Measurements from ENCODE around the gene MSRB1.
"Not testable (repeated sequence)": the region's sequence is repeated elsewhere in the genome, so short reads cannot be mapped to it uniquely, and the experiment has no call there.

The MSRB1 gene

DNA sequence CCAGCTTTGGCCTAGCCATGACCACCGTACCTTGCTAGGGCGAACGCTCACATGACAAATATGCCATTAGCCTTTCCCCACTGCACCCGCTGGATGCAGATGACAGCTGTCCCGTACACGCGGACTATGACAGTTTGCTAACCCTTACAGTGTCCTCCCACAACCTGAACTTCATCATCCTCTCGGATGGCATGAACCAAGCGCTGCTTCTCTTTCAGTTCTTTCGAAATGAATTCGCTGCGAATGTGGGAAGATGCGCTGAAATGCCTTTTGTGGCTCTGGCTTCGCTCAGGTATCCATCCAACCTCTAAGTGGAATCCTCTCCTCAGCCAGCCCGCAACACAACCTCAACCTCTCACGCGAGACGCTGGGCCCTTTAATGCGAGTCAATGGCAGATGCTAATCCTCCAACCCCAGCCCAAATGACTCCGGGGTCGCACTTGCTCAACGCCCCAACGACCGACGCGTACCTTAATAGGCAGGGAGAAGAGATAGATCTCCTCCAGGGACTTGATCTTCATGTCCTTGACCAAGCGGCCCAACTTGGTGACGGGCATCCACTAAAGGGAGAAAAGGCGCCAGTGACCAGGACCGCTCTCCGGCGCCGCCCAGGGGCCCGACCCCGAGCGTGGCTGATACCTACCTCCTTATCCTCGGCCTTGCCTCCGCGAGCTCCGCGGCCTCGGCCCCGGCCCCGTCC, 21.0 kb upstream of the MSRB1 start:
- Histone ChIP-seq H3K4me2 (ENCODE audit: low read depth, low read length, poor library complexity, severe bottlenecking) (peak overlapping the region; percentile 76), H3K36me3 (ENCODE audit: insufficient read depth, low read length) (peaks cover 16% of the 10 kb centered on the region; the same call in 1 of the 2 replicates), H3F3A (ENCODE audit: low read depth) (peaks cover 9% of the 10 kb centered on the region; the same call in 1 of the 2 replicates), H3K9ac (ENCODE audit: low read depth, low read length, poor library complexity, severe bottlenecking) (peak overlapping the region; percentile 93), H3K4me3 (ENCODE audit: low read length, poor library complexity, severe bottlenecking) (peak overlapping the region; percentile 85), H2AFZ (ENCODE audit: low read length) (no peak overlapping the region), H3K4me1 (ENCODE audit: insufficient read depth, low read length, poor library complexity, severe bottlenecking) (peaks cover 6% of the 10 kb centered on the region), H3K9me2 (replicated peaks; ENCODE audit: low read depth, low read length) (no peaks in the 10 kb centered on the region), H4K20me1 (ENCODE audit: insufficient read depth, low read length, poor library complexity, severe bottlenecking) (peaks cover 28% of the 10 kb centered on the region), H3K9me3 (ENCODE audit: insufficient read depth, low read depth, low read length) (no peaks in the 10 kb centered on the region), H3K27me3 (ENCODE audit: insufficient read depth, low read length, poor library complexity, severe bottlenecking) (peaks cover 9% of the 10 kb centered on the region), H3K79me2 (ENCODE audit: insufficient read depth, low read length) (peaks cover 54% of the 10 kb centered on the region)
- TF ChIP-seq, protein P1, sequence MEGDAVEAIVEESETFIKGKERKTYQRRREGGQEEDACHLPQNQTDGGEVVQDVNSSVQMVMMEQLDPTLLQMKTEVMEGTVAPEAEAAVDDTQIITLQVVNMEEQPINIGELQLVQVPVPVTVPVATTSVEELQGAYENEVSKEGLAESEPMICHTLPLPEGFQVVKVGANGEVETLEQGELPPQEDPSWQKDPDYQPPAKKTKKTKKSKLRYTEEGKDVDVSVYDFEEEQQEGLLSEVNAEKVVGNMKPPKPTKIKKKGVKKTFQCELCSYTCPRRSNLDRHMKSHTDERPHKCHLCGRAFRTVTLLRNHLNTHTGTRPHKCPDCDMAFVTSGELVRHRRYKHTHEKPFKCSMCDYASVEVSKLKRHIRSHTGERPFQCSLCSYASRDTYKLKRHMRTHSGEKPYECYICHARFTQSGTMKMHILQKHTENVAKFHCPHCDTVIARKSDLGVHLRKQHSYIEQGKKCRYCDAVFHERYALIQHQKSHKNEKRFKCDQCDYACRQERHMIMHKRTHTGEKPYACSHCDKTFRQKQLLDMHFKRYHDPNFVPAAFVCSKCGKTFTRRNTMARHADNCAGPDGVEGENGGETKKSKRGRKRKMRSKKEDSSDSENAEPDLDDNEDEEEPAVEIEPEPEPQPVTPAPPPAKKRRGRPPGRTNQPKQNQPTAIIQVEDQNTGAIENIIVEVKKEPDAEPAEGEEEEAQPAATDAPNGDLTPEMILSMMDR (conservative IDR thresholded peaks at IDR 0.05; ENCODE audit: low read length) = peak; percentile 30; the same call in 1 of the 2 replicates
- no peak for TF ChIP-seq EZH2phosphoT487 (IDR thresholded peaks at IDR 0.05; ENCODE audit: borderline replicate concordance)

DNA sequence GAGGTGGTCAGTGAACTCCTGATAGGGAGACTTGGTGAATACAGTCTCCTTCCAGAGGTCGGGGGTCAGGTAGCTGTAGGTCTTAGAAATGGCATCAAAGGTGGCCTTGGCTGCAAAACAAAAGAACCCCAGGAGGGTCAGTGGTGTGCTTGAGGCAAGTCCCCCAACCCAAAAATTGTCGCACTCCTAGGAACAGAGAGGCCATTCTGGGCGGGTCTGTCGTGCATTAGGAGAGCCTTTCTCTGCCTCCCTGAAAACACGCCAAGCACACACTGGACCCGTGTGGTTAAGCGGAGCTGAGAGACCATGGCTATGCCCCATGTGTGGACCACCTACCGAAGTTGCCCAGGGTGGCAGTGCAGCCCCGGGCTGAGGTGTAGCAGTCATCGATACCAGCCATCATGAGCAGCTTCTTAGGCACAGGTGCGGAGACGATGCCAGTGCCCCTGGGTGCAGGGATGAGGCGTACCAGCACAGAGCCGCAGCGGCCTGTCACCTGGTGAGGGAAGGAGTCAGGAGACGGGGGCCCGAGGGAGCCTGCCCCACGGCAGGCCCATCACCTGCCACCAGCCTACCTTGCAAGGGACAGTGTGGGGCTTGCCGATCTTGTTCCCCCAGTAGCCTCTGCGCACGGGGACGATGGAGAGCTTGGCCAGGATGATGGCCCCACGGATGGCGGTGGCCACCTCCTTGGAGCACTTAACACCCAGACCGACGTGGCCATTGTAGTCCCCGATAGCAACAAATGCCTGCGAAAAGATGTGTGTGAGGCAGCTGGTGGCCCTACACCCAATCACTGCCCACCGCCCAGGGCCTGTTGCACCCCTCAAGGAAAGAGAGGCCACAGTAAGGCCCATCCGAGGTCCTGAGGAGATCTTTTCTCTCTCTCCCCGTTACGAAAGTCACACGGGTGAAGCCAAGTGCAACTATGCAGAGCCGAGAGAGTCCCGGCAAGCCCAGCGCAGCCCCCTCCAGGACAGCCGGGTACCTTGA, 19.5 kb upstream of the MSRB1 start:
- H3K9me3 ChIP-seq (ENCODE audit: insufficient read depth, low read depth, low read length); H3F3A ChIP-seq (ENCODE audit: low read depth); H3K9me2 ChIP-seq (replicated peaks; ENCODE audit: low read depth, low read length); H2AFZ ChIP-seq (ENCODE audit: low read length); H3K4me1 ChIP-seq (ENCODE audit: insufficient read depth, low read length, poor library complexity, severe bottlenecking); H3K27me3 ChIP-seq (ENCODE audit: insufficient read depth, low read length, poor library complexity, severe bottlenecking): not testable (repeated sequence)
- H4K20me1 ChIP-seq (ENCODE audit: insufficient read depth, low read length, poor library complexity, severe bottlenecking) = peaks cover 28% of the 10 kb centered on the region
- peaks cover 16% of the 10 kb centered on the region; the same call in 1 of the 2 replicates for H3K36me3 ChIP-seq (ENCODE audit: insufficient read depth, low read length)
- H3K79me2 ChIP-seq (ENCODE audit: insufficient read depth, low read length) = peaks cover 54% of the 10 kb centered on the region
- H3K4me3 ChIP-seq (ENCODE audit: low read length, poor library complexity, severe bottlenecking) = peak overlapping the region; percentile 85
- peak overlapping the region; percentile 76 for H3K4me2 ChIP-seq (ENCODE audit: low read depth, low read length, poor library complexity, severe bottlenecking)
- peak overlapping the region; percentile 93 for H3K9ac ChIP-seq (ENCODE audit: low read depth, low read length, poor library complexity, severe bottlenecking)

DNA sequence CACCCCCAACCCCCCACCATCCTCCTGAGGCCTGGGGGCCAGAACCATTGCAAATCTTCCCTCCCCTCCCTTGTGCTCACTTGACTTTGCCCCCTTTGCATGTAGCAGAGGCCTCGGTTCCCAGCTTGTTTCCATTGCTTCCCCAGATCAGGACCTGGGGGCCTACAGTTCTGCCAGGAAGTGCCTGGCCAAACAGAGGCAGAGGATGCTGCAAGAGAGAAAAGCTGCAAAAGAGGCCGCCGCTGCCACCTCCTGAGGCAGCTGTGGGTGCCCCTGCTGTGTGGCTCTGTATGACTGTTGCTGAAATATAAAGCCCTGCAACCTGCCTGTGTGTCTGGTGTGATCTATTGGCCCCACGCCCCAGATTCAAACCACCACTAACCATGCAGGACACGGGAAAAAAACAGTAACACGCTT, 18.7 kb upstream of the MSRB1 start:
- Histone ChIP-seq H3K9me3 (ENCODE audit: insufficient read depth, low read depth, low read length) (no peaks in the 10 kb centered on the region), H4K20me1 (ENCODE audit: insufficient read depth, low read length, poor library complexity, severe bottlenecking) (peaks cover 28% of the 10 kb centered on the region), H3K4me1 (ENCODE audit: insufficient read depth, low read length, poor library complexity, severe bottlenecking) (peaks cover 6% of the 10 kb centered on the region), H3K4me2 (ENCODE audit: low read depth, low read length, poor library complexity, severe bottlenecking) (no peak overlapping the region), H3K9me2 (replicated peaks; ENCODE audit: low read depth, low read length) (no peaks in the 10 kb centered on the region), H3K27me3 (ENCODE audit: insufficient read depth, low read length, poor library complexity, severe bottlenecking) (peaks cover 9% of the 10 kb centered on the region), H2AFZ (ENCODE audit: low read length) (no peak overlapping the region), H3K4me3 (ENCODE audit: low read length, poor library complexity, severe bottlenecking) (no peak overlapping the region), H3F3A (ENCODE audit: low read depth) (peaks cover 9% of the 10 kb centered on the region; the same call in 1 of the 2 replicates), H3K79me2 (ENCODE audit: insufficient read depth, low read length) (peaks cover 54% of the 10 kb centered on the region), H3K9ac (ENCODE audit: low read depth, low read length, poor library complexity, severe bottlenecking) (no peak overlapping the region), H3K36me3 (ENCODE audit: insufficient read depth, low read length) (peaks cover 16% of the 10 kb centered on the region; the same call in 1 of the 2 replicates)
- TF ChIP-seq, protein P1 (conservative IDR thresholded peaks at IDR 0.05; ENCODE audit: low read length) = no peak
- TF ChIP-seq EZH2phosphoT487 (IDR thresholded peaks at IDR 0.05; ENCODE audit: borderline replicate concordance) = no peak
